Ascending aorta (tissue), 2 donors: Measurements from ENCODE around the gene SEPHS1. TPM values are rescaled to one million over a fixed set of nuclear protein-coding genes. Genes with fewer than 3 reads are reported as not detected.
A peak's percentile ranks its signal among the peaks of the same experiment; 100 is the strongest.

Experiments
- DNase-seq, 2 donors: peaks; one replicate each; pipeline ENCODE4 v3.0.0-alpha.2; 2019; ENCODE audit warnings: low spot score in 2 of 2
- H3K27ac ChIP-seq, 2 donors: fragments of 200-600 bp; sonication (generic); one replicate each; pipeline ENCODE4 v1.5.1; 2016 to 2017; ENCODE audit warnings: mild to moderate bottlenecking in 1 of 2
- H3K27me3 ChIP-seq: fragments of 200-600 bp; sonication (generic); one replicate; pipeline ENCODE4 v1.5.1; 2017
- H3K36me3 ChIP-seq, 2 donors: fragments of 200-600 bp; sonication (generic); one replicate each; pipeline ENCODE4 v1.5.1; 2016
- H3K4me1 ChIP-seq, 2 donors: fragments of 200-600 bp; sonication (generic); one replicate each; pipeline ENCODE4 v1.5.1; 2016 to 2017; ENCODE audit warnings: mild to moderate bottlenecking in 1 of 2
- H3K4me3 ChIP-seq, 2 donors: fragments of 200-600 bp; sonication (generic); one replicate each; pipeline ENCODE4 v1.5.1; 2016 to 2017; ENCODE audit warnings: mild to moderate bottlenecking in 1 of 2
- H3K9me3 ChIP-seq, 2 donors: fragments of 200-600 bp; sonication (generic); one replicate each; pipeline ENCODE4 v1.5.1; 2016
- CTCF ChIP-seq, 3 experiments: fragments of 200-600 bp in 2 of 3; fragments of 450-650 bp in 1 of 3; sonication (generic) in 2 of 3; IDR thresholded peaks; one replicate each; pipeline ENCODE4 v1.5.1; 2016 to 2019; ENCODE audit warnings: antibody characterized with exemption in 3 of 3, mild to moderate bottlenecking in 1 of 3, moderate library complexity in 1 of 3
- intact Hi-C: fragments of 100-400 bp; cut with DNase I; formaldehyde crosslinking; loops from one replicate; pipeline ENCODE4 v1.15.1; 2023
- total RNA-seq: library from RNA; depleted of rRNA; stranded (reverse); fragments of >200 nt; gene quantifications from one replicate; pipeline ENCODE4 v1.1.0, GENCODE V29; 2016

Gene SEPHS1
- total RNA-seq, 1 donor from 2014 or later, result 20.3 TPM

DNA sequence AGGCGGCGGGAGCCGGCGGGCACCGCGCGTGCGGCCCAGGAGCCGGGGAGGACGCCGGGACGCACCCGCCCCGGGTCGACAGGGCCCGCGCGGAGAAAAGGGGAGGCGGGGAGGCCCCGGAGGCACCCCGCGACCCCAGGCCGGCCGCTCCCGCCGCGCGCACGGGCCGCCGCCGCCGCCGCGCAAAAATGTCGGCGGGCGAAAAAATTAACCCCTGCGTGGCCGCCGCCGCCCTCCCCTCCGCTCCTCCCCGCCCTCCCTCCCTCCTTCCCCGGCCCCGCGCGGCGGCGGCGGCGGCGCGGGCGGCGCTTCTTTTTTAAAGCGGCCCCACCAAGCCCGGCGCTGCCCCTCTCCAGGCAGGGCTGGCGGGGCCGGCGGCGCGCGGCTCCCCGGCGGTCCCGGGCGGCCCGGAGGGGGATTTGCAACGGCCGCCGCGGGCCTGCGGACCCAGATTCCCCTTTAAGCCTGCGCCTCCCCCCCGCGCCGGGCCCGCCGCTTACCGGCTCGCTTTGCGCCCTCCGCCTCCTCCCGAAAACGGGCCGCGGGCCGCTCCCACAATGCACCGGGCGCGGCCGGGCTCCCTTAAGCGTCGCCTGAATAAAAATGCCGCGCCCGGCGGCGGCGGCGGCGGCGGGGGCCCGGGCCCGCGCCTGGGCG is 465 bp downstream of the SEPHS1 start:
- TF ChIP-seq CTCF (IDR thresholded peaks at IDR 0.05), result no peak
- Histone ChIP-seq H3K4me1 (peaks cover 0 to 13% of the 10 kb centered on the region in 2 donors), H3K36me3 (no peaks in the 10 kb centered on the region), H3K4me3 (peak overlapping the region; percentile 90 to 93), H3K9me3 (no peaks in the 10 kb centered on the region), H3K27me3 (no peaks in the 10 kb centered on the region), H3K27ac (peak overlapping the region; percentile 93 to 96)
- DNase-seq, result peak; percentile 38 to 88
- intact Hi-C loops, result loop anchor here (1.0 to 5.0 kb wide), 6 partner anchors 47 to 1735 kb away; partner anchors contain the start of genes BEND7, MCM10, OPTN and PHYH

GRCh38 chr10:13347043-13347499 is 1.0 kb downstream of the SEPHS1 start:
- peak overlapping the region; percentile 93 to 96 for H3K27ac ChIP-seq
- no peaks in the 10 kb centered on the region for H3K9me3 ChIP-seq
- DNase-seq, result no peak
- TF ChIP-seq CTCF (IDR thresholded peaks at IDR 0.05), result no peak
- H3K36me3 ChIP-seq, result no peaks in the 10 kb centered on the region
- intact Hi-C loops, result loop anchor here (1.0 to 5.0 kb wide), 5 partner anchors 47 to 1735 kb away; partner anchors contain the start of genes BEND7, MCM10, OPTN and PHYH
- H3K4me1 ChIP-seq, result peaks cover 0 to 13% of the 10 kb centered on the region in 2 donors
- peak overlapping the region; percentile 90 to 93 for H3K4me3 ChIP-seq
- no peaks in the 10 kb centered on the region for H3K27me3 ChIP-seq

DNA sequence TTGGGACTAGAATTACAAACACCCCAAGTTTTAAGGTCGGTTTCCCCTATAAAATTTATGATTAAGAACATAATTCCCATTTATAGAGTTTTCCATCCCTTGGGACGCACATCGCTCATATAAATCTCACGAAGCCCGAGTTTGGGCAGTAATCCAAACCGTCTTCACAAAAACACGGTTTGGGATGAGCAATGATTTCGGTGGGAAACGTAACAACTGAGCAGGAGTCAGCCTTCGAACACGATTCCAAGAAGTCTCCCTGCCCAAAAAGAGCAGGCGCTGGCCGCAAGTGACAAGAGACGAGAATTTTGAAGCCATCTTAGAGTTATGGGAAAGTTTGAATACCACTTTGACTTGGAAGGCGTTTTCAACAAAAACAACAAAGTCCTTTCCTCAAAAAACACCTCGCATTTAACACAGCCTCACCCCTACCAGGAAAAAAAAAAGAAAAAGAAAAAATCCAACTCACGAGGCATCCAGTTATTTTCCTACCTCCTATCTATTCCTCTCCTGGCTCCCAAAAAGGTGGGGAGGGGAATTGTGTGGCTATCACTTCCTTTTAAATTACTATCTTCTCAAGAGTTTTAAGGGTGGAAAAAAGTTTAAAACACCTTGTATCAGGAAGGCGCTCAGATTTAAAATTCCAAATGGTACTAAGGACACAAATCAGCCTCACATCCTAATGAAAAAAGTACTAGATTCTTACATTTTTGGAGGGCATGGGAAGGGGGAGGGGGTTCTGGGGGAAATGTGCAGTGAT is 1.6 kb downstream of the SEPHS1 start:
- intact Hi-C loops, result loop anchor here (1.0 to 5.0 kb wide), 5 partner anchors 46 to 1734 kb away; partner anchors contain the start of genes BEND7, MCM10, OPTN and PHYH

DNA sequence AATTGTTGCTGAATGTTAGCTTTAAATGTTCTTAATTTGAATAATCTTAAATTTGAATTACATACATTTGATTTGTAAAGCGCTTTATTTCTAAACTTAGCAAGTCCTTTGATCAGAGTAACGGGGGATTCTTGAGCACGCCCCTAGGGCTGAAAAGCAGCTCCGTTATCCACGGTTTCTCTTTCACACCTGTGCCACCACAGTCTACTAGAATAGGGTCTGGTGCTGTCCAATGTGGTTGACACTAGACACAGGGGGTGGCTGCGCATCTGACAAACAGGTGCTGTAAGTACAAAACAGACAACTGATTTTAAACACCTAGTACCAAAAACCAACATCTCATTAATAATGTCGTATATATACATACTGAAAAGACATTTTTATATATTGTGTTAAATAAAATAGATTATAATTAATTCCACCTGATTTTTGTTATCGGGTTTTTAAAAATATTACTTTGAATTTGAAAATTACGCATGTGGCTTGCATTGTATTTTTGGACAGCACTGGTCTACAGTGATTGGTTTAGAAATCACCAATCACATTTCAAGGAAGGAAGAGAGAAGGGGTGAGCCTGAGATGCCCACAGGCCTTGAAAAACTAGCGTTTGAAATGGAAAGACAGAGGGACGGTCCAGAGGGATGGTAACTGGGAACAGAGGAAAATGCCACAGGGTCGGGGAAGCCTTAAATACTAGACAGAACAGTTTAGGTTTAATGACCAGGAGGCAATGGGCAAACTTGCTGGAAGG is 7.3 kb downstream of the SEPHS1 start:
- peaks cover 0 to 5% of the 10 kb centered on the region in 2 donors for H3K4me1 ChIP-seq
- H3K9me3 ChIP-seq, result no peaks in the 10 kb centered on the region
- H3K4me3 ChIP-seq, result no peak overlapping the region
- no peak overlapping the region for H3K27ac ChIP-seq
- no peak for DNase-seq
- intact Hi-C loops, result no loop called here
- no peaks in the 10 kb centered on the region for H3K27me3 ChIP-seq
- TF ChIP-seq CTCF (IDR thresholded peaks at IDR 0.05), result no peak
- H3K36me3 ChIP-seq, result peaks cover 7 to 18% of the 10 kb centered on the region in 2 donors

More for the DNA sequence above, 1.6 kb downstream of the SEPHS1 start:
- Histone ChIP-seq H3K36me3 (no peaks in the 10 kb centered on the region), H3K4me3 (peak overlapping the region; percentile 90 to 93), H3K27me3 (no peaks in the 10 kb centered on the region), H3K27ac (peak overlapping the region; percentile 93 to 96), H3K4me1 (peaks cover 0 to 13% of the 10 kb centered on the region in 2 donors), H3K9me3 (no peaks in the 10 kb centered on the region)
- TF ChIP-seq CTCF (IDR thresholded peaks at IDR 0.05), result no peak
- DNase-seq, result peak in 1 of 2 donors; percentile 66

GRCh38 chr10:13340068-13340467 is 8.0 kb downstream of the SEPHS1 start:
- H3K36me3 ChIP-seq, result peaks cover 11 to 24% of the 10 kb centered on the region in 2 donors
- H3K9me3 ChIP-seq, result no peaks in the 10 kb centered on the region
- H3K27me3 ChIP-seq, result no peaks in the 10 kb centered on the region
- intact Hi-C loops, result no loop called here
- no peak for TF ChIP-seq CTCF (IDR thresholded peaks at IDR 0.05)
- no peaks in the 10 kb centered on the region for H3K4me1 ChIP-seq
- DNase-seq, result no peak
- H3K4me3 ChIP-seq, result no peak overlapping the region
- no peak overlapping the region for H3K27ac ChIP-seq
